ENCODE results near the gene IRX2.

The IRX2 gene

GRCh38 chr5:2738700-2739359 is 12.6 kb downstream of the IRX2 start:
- H3K36me3 ChIP-seq (ENCODE audit: insufficient read depth, low read length), result peaks cover 10% of the 10 kb centered on the region; the same call in 1 of the 2 replicates
- peaks cover 20% of the 10 kb centered on the region for H3K4me1 ChIP-seq (ENCODE audit: insufficient read depth, low read length)
- peak overlapping the region; percentile 56; the same call in 1 of the 2 replicates for H3K9ac ChIP-seq (ENCODE audit: low read depth, low read length)
- WGBS, result 18% methylated on average over 54 of the region's 54 CpGs
- H3K27ac ChIP-seq (ENCODE audit: low read depth, low read length), result no peak overlapping the region
- H3K9me3 ChIP-seq (ENCODE audit: insufficient read depth, low read depth, low read length), result no peaks in the 10 kb centered on the region
- peak overlapping the region; percentile 50 for H3K4me3 ChIP-seq (ENCODE audit: low read length)
- peaks cover 72% of the 10 kb centered on the region for H3K27me3 ChIP-seq (ENCODE audit: insufficient read depth, low read length)

GRCh38 chr5:2738156-2738699 is 13.2 kb downstream of the IRX2 start:
- no peaks in the 10 kb centered on the region for H3K9me3 ChIP-seq (ENCODE audit: insufficient read depth, low read depth, low read length)
- peaks cover 8% of the 10 kb centered on the region; the same call in 1 of the 2 replicates for H3K36me3 ChIP-seq (ENCODE audit: insufficient read depth, low read length)
- 66% methylated on average over 10 of the region's 10 CpGs for WGBS
- H3K4me1 ChIP-seq (ENCODE audit: insufficient read depth, low read length), result peaks cover 16% of the 10 kb centered on the region
- H3K27me3 ChIP-seq (ENCODE audit: insufficient read depth, low read length), result peaks cover 66% of the 10 kb centered on the region
- no peak overlapping the region; the same call in 1 of the 2 replicates for H3K4me3 ChIP-seq (ENCODE audit: low read length)
- H3K27ac ChIP-seq (ENCODE audit: low read depth, low read length), result no peak overlapping the region
- H3K9ac ChIP-seq (ENCODE audit: low read depth, low read length), result no peak overlapping the region

GRCh38 chr5:2737273-2738155 is 14.0 kb downstream of the IRX2 start:
- peaks cover 5% of the 10 kb centered on the region; the same call in 1 of the 2 replicates for H3K36me3 ChIP-seq (ENCODE audit: insufficient read depth, low read length)
- 88% methylated on average over 16 of the region's 17 CpGs for WGBS
- H3K9me3 ChIP-seq (ENCODE audit: insufficient read depth, low read depth, low read length), result no peaks in the 10 kb centered on the region
- no peak overlapping the region for H3K4me3 ChIP-seq (ENCODE audit: low read length)
- H3K9ac ChIP-seq (ENCODE audit: low read depth, low read length), result no peak overlapping the region
- peaks cover 11% of the 10 kb centered on the region for H3K4me1 ChIP-seq (ENCODE audit: insufficient read depth, low read length)
- no peak overlapping the region for H3K27ac ChIP-seq (ENCODE audit: low read depth, low read length)
- H3K27me3 ChIP-seq (ENCODE audit: insufficient read depth, low read length), result peaks cover 59% of the 10 kb centered on the region

GRCh38 chr5:2736872-2737271 is 14.6 kb downstream of the IRX2 start:
- peaks cover 52% of the 10 kb centered on the region for H3K27me3 ChIP-seq (ENCODE audit: insufficient read depth, low read length)
- no peak overlapping the region for H3K4me3 ChIP-seq (ENCODE audit: low read length)
- H3K4me1 ChIP-seq (ENCODE audit: insufficient read depth, low read length), result peaks cover 11% of the 10 kb centered on the region
- H3K9me3 ChIP-seq (ENCODE audit: insufficient read depth, low read depth, low read length), result no peaks in the 10 kb centered on the region
- no peak overlapping the region for H3K27ac ChIP-seq (ENCODE audit: low read depth, low read length)
- H3K36me3 ChIP-seq (ENCODE audit: insufficient read depth, low read length), result no peaks in the 10 kb centered on the region
- no peak overlapping the region for H3K9ac ChIP-seq (ENCODE audit: low read depth, low read length)
- 96% methylated on average over 8 of the region's 8 CpGs for WGBS

GRCh38 chr5:2735996-2736395 is 15.5 kb downstream of the IRX2 start:
- Histone ChIP-seq H3K27me3 (ENCODE audit: insufficient read depth, low read length) (peaks cover 43% of the 10 kb centered on the region), H3K4me3 (ENCODE audit: low read length) (no peak overlapping the region), H3K9me3 (ENCODE audit: insufficient read depth, low read depth, low read length) (no peaks in the 10 kb centered on the region), H3K4me1 (ENCODE audit: insufficient read depth, low read length) (peaks cover 7% of the 10 kb centered on the region), H3K27ac (ENCODE audit: low read depth, low read length) (no peak overlapping the region), H3K9ac (ENCODE audit: low read depth, low read length) (no peak overlapping the region), H3K36me3 (ENCODE audit: insufficient read depth, low read length) (no peaks in the 10 kb centered on the region)
- WGBS, result 86% methylated on average over 2 of the region's 3 CpGs

- no peak overlapping the region for H3K9ac ChIP-seq (ENCODE audit: low read depth, low read length)
- no peak overlapping the region for H3K27ac ChIP-seq (ENCODE audit: low read depth, low read length)
- H3K4me1 ChIP-seq (ENCODE audit: insufficient read depth, low read length), result peaks cover 2% of the 10 kb centered on the region; the same call in 1 of the 2 replicates
- H3K4me3 ChIP-seq (ENCODE audit: low read length), result no peak overlapping the region
- WGBS, result 70% methylated on average over 3 of the region's 3 CpGs
- H3K27me3 ChIP-seq (ENCODE audit: insufficient read depth, low read length), result peaks cover 12% of the 10 kb centered on the region
- H3K9me3 ChIP-seq (ENCODE audit: insufficient read depth, low read depth, low read length), result no peaks in the 10 kb centered on the region
- no peaks in the 10 kb centered on the region for H3K36me3 ChIP-seq (ENCODE audit: insufficient read depth, low read length)
Measured at GRCh38 chr5:2732850-2733249, 18.6 kb downstream of the IRX2 start.

- H3K27me3 ChIP-seq (ENCODE audit: insufficient read depth, low read length), result peaks cover 4% of the 10 kb centered on the region
- H3K4me3 ChIP-seq (ENCODE audit: low read length), result no peak overlapping the region
- no peak overlapping the region for H3K27ac ChIP-seq (ENCODE audit: low read depth, low read length)
- no peak overlapping the region for H3K9ac ChIP-seq (ENCODE audit: low read depth, low read length)
- H3K9me3 ChIP-seq (ENCODE audit: insufficient read depth, low read depth, low read length), result no peaks in the 10 kb centered on the region
- no peaks in the 10 kb centered on the region for H3K36me3 ChIP-seq (ENCODE audit: insufficient read depth, low read length)
- H3K4me1 ChIP-seq (ENCODE audit: insufficient read depth, low read length), result no peaks in the 10 kb centered on the region
- 89% methylated on average over 4 of the region's 4 CpGs for WGBS
Measured at GRCh38 chr5:2732004-2732403, 19.5 kb downstream of the IRX2 start.

- H3K36me3 ChIP-seq (ENCODE audit: insufficient read depth, low read length), result no peaks in the 10 kb centered on the region
- no peaks in the 10 kb centered on the region for H3K4me1 ChIP-seq (ENCODE audit: insufficient read depth, low read length)
- H3K9ac ChIP-seq (ENCODE audit: low read depth, low read length), result no peak overlapping the region
- no peak overlapping the region for H3K27ac ChIP-seq (ENCODE audit: low read depth, low read length)
- H3K4me3 ChIP-seq (ENCODE audit: low read length), result no peak overlapping the region
- H3K27me3 ChIP-seq (ENCODE audit: insufficient read depth, low read length), result no peaks in the 10 kb centered on the region
- 95% methylated on average over 7 of the region's 7 CpGs for WGBS
- H3K9me3 ChIP-seq (ENCODE audit: insufficient read depth, low read depth, low read length), result no peaks in the 10 kb centered on the region
Measured at GRCh38 chr5:2729189-2729588, 22.3 kb downstream of the IRX2 start.

GRCh38 chr5:2727550-2727949 is 23.9 kb downstream of the IRX2 start:
- no peak overlapping the region for H3K27ac ChIP-seq (ENCODE audit: low read depth, low read length)
- no peaks in the 10 kb centered on the region for H3K36me3 ChIP-seq (ENCODE audit: insufficient read depth, low read length)
- H3K9ac ChIP-seq (ENCODE audit: low read depth, low read length), result no peak overlapping the region
- no peaks in the 10 kb centered on the region for H3K27me3 ChIP-seq (ENCODE audit: insufficient read depth, low read length)
- H3K4me3 ChIP-seq (ENCODE audit: low read length), result no peak overlapping the region
- WGBS, result 91% methylated on average over 19 of the region's 19 CpGs
- no peaks in the 10 kb centered on the region for H3K4me1 ChIP-seq (ENCODE audit: insufficient read depth, low read length)
- H3K9me3 ChIP-seq (ENCODE audit: insufficient read depth, low read depth, low read length), result no peaks in the 10 kb centered on the region

- WGBS, result 98% methylated on average over 22 of the region's 23 CpGs
- Histone ChIP-seq H3K27ac (ENCODE audit: low read depth, low read length) (no peak overlapping the region), H3K4me3 (ENCODE audit: low read length) (no peak overlapping the region), H3K27me3 (ENCODE audit: insufficient read depth, low read length) (no peaks in the 10 kb centered on the region), H3K4me1 (ENCODE audit: insufficient read depth, low read length) (no peaks in the 10 kb centered on the region), H3K9ac (ENCODE audit: low read depth, low read length) (no peak overlapping the region), H3K36me3 (ENCODE audit: insufficient read depth, low read length) (no peaks in the 10 kb centered on the region), H3K9me3 (ENCODE audit: insufficient read depth, low read depth, low read length) (no peaks in the 10 kb centered on the region)
Measured at GRCh38 chr5:2725980-2726765, 25.3 kb downstream of the IRX2 start.
